K562 (cell line): ENCODE data around the gene PHACTR3. TPM values are rescaled to one million over a fixed set of nuclear protein-coding genes. Genes with fewer than 3 reads are reported as not detected.

ENCODE experiments used
- ATF7 ChIP-seq: fragments of 450-650 bp; IDR thresholded peaks from 2 replicates; pipeline ENCODE4 v1.7.1; 2014; ENCODE audit warnings: mild to moderate bottlenecking, moderate library complexity
- FOXJ2 ChIP-seq: fragments of 200-800 bp; sonication (Bioruptor generic); IDR thresholded peaks from 2 replicates; pipeline ENCODE4 v1.6.1; 2016; ENCODE audit warnings: missing genetic modification characterization, missing compliant biosample characterization
- HMGXB4 ChIP-seq: sonication (generic); formaldehyde crosslinking; IDR thresholded peaks from 2 replicates; pipeline ENCODE4 v1.8.1; 2023; ENCODE audit warnings: mild to moderate bottlenecking, missing genetic modification reagents
- IRF2 ChIP-seq: sonication (generic); formaldehyde crosslinking; IDR thresholded peaks from 2 replicates; pipeline ENCODE4 v1.8.1; 2022; ENCODE audit warnings: mild to moderate bottlenecking, missing genetic modification reagents
- KAT8 ChIP-seq: fragments of 450-650 bp; IDR thresholded peaks from 2 replicates; pipeline ENCODE4 v1.6.1; 2016; ENCODE audit warnings: low read depth, mild to moderate bottlenecking
- NCOA4 ChIP-seq: fragments of 450-650 bp; IDR thresholded peaks from 2 replicates; pipeline ENCODE4 v1.6.1; 2018; ENCODE audit warnings: mild to moderate bottlenecking; ENCODE audit not compliant: partially characterized antibody
- NR4A1 ChIP-seq, 2 experiments: fragments of 250-450 bp in 1 of 2; fragments of 450-650 bp in 1 of 2; sonication (Bioruptor Pico) in 1 of 2; IDR thresholded peaks; 2 replicates each; pipeline versions ENCODE4 v1.4.0 to v1.6.1; 2016 to 2020; ENCODE audit warnings: mild to moderate bottlenecking in 2 of 2, missing compliant biosample characterization in 1 of 2, missing genetic modification characterization in 1 of 2, moderate library complexity in 1 of 2
- ZBTB12 ChIP-seq: fragments of 250-450 bp; sonication (Bioruptor Pico); IDR thresholded peaks from 2 replicates; pipeline ENCODE4 v1.4.0; 2020
- ZNF174 ChIP-seq: fragments of 250-450 bp; sonication (Bioruptor Pico); IDR thresholded peaks from 2 replicates; pipeline ENCODE4 v1.4.0; 2020; ENCODE audit warnings: mild to moderate bottlenecking
- ZNF23 ChIP-seq: fragments of 250-450 bp; sonication (Bioruptor Pico); IDR thresholded peaks from 2 replicates; pipeline ENCODE4 v1.4.0; 2020; ENCODE audit warnings: mild to moderate bottlenecking
- polyA plus RNA-seq, 8 experiments: library from polyadenylated mRNA; depleted of rRNA in 4 of 8; stranded (reverse) in 5 of 8; unstranded in 3 of 8; fragments of >200 nt; fragmentation: Nextera tagmentation in 2 of 8; fragmentation: Illumina TruSeq in 1 of 8; extraction: Ambion mirVana in 2 of 8; extraction: Trizol in 1 of 8; gene quantifications; 2 replicates each; pipeline versions ENCODE4 v1.2.1 to v1.2.3, GENCODE V29; 2011 to 2014; ENCODE audit warnings: inconsistent platforms in 1 of 8, missing spikeins in 1 of 8
- total RNA-seq, 7 experiments: library from RNA; depleted of rRNA in 6 of 7; stranded (reverse); fragments of >200 nt in 6 of 7; fragmentation: Illumina TruSeq in 2 of 7; extraction: Trizol in 2 of 7; gene quantifications; 2 replicates each; pipeline versions ENCODE4 v1.2.1 to v1.2.3, GENCODE V29; 2011 to 2021; ENCODE audit warnings: low replicate concordance in 1 of 7
- TF ChIP-seq, protein P1 (sequence below): fragments of 250-450 bp; sonication (Bioruptor Pico); IDR thresholded peaks from 2 replicates; pipeline ENCODE4 v1.5.0; 2021
- TF ChIP-seq, protein P2 (sequence below): fragments of 450-650 bp; conservative IDR thresholded peaks from 2 replicates; pipeline ENCODE4 v1.6.1; 2016; ENCODE audit warnings: missing genetic modification characterization, low read depth, mild to moderate bottlenecking, control low read depth, missing compliant biosample characterization

The PHACTR3 gene
- total and polyA plus RNA-seq, 9 of the 15 experiments (the other 6 are each of a cell fraction or from before 2014, with no cell fraction given) = not detected

- TF ChIP-seq, protein P1, sequence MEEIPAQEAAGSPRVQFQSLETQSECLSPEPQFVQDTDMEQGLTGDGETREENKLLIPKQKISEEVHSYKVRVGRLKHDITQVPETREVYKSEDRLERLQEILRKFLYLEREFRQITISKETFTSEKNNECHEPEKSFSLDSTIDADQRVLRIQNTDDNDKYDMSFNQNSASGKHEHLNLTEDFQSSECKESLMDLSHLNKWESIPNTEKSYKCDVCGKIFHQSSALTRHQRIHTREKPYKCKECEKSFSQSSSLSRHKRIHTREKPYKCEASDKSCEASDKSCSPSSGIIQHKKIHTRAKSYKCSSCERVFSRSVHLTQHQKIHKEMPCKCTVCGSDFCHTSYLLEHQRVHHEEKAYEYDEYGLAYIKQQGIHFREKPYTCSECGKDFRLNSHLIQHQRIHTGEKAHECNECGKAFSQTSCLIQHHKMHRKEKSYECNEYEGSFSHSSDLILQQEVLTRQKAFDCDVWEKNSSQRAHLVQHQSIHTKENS (CRISPR knock-in tag) = no peak
- no peak for TF ChIP-seq NR4A1 (CRISPR knock-in tag; IDR thresholded peaks at IDR 0.05)
- TF ChIP-seq NR4A1 (tag; IDR thresholded peaks at IDR 0.05) = no peak
- TF ChIP-seq ZNF23 (CRISPR knock-in tag) = no peak
- TF ChIP-seq ZBTB12 (CRISPR knock-in tag) = no peak
- no peak for TF ChIP-seq HMGXB4 (CRISPR knock-in tag)
- TF ChIP-seq KAT8 = no peak
- TF ChIP-seq FOXJ2 (tag) = no peak
- TF ChIP-seq ZNF174 = no peak
- no peak for TF ChIP-seq IRF2 (CRISPR knock-in tag)
- TF ChIP-seq, protein P2, sequence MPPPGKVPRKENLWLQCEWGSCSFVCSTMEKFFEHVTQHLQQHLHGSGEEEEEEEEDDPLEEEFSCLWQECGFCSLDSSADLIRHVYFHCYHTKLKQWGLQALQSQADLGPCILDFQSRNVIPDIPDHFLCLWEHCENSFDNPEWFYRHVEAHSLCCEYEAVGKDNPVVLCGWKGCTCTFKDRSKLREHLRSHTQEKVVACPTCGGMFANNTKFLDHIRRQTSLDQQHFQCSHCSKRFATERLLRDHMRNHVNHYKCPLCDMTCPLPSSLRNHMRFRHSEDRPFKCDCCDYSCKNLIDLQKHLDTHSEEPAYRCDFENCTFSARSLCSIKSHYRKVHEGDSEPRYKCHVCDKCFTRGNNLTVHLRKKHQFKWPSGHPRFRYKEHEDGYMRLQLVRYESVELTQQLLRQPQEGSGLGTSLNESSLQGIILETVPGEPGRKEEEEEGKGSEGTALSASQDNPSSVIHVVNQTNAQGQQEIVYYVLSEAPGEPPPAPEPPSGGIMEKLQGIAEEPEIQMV (tag) = no peak
- no peak for TF ChIP-seq ATF7
- TF ChIP-seq NCOA4 = no peak
Measured at GRCh38 chr20:59636766-59637370, 32.5 kb downstream of the PHACTR3 start (continued).
